ENCODE data around the gene CHD2.

CHD2 gene

DNA sequence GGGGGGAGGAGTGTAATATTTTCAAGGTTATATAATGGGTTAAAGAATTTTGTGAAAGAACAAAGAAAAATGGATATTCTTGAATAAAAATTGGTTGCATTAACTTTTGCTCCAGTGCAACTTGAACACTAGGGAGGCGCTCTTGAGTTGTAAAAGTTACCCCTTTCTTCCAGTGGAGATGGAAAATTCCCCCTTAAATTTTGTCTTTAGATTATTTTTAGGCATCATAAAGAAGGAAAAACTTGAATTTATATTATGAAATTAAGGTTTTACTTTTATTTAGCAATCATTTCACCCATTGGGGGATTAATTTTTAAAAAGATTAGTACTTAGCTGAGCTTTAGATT lies 550 bp upstream of the CHD2 start:
- H4K20me1 ChIP-seq (ENCODE audit: control insufficient read depth, insufficient read depth, low read depth, low read length) = no peaks in the 10 kb centered on the region; the same call in 1 of the 2 replicates
- H3K4me1 ChIP-seq (ENCODE audit: control insufficient read depth, low read length) = peaks cover 61% of the 10 kb centered on the region
- peak overlapping the region; percentile 76 for H3K4me3 ChIP-seq (ENCODE audit: low read length)
- H3K9me3 ChIP-seq (ENCODE audit: control insufficient read depth, insufficient read depth, low read length) = no peaks in the 10 kb centered on the region
- peaks cover 79% of the 10 kb centered on the region for H3K36me3 ChIP-seq (ENCODE audit: control insufficient read depth, low read length)
- peak overlapping the region; percentile 87 for H3K27ac ChIP-seq (ENCODE audit: low read depth, low read length)
- no peaks in the 10 kb centered on the region for H3K27me3 ChIP-seq (ENCODE audit: control insufficient read depth, low read length)
- TF ChIP-seq EZH2phosphoT487 (IDR thresholded peaks at IDR 0.05; ENCODE audit: borderline replicate concordance, low read length) = no peak
- TF ChIP-seq, protein P1, sequence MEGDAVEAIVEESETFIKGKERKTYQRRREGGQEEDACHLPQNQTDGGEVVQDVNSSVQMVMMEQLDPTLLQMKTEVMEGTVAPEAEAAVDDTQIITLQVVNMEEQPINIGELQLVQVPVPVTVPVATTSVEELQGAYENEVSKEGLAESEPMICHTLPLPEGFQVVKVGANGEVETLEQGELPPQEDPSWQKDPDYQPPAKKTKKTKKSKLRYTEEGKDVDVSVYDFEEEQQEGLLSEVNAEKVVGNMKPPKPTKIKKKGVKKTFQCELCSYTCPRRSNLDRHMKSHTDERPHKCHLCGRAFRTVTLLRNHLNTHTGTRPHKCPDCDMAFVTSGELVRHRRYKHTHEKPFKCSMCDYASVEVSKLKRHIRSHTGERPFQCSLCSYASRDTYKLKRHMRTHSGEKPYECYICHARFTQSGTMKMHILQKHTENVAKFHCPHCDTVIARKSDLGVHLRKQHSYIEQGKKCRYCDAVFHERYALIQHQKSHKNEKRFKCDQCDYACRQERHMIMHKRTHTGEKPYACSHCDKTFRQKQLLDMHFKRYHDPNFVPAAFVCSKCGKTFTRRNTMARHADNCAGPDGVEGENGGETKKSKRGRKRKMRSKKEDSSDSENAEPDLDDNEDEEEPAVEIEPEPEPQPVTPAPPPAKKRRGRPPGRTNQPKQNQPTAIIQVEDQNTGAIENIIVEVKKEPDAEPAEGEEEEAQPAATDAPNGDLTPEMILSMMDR (IDR thresholded peaks at IDR 0.05; ENCODE audit: low read depth, low read length, poor library complexity, severe bottlenecking) = peak; percentile 72
- peak overlapping the region; percentile 74 for H3K4me2 ChIP-seq (ENCODE audit: low read length)
- peaks cover 97% of the 10 kb centered on the region for H3K79me2 ChIP-seq (ENCODE audit: control insufficient read depth, low read length)
- H3F3A ChIP-seq (ENCODE audit: control insufficient read depth, insufficient read depth) = peaks cover 83% of the 10 kb centered on the region
- no peaks in the 10 kb centered on the region for H3K9me2 ChIP-seq (replicated peaks; ENCODE audit: control insufficient read depth, low read length)

DNA sequence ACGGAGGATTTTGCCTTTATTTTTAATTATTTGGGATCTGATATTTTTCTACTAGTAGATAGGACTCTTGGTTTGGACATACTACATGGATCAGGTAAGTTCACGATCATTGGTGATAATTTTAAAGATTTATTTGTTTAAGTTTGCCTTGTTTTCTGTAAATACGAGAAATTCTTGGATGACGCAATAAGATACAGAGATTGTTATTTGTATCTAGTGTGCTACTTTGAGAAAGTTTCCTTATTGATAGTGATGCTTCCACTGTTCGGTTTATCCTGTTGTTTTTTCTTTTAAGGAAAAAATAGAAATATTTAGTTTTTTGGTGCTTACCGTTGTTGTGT lies 577 bp downstream of the CHD2 start:
- Histone ChIP-seq H3K4me1 (ENCODE audit: control insufficient read depth, low read length) (peaks cover 70% of the 10 kb centered on the region), H3K79me2 (ENCODE audit: control insufficient read depth, low read length) (peaks cover 97% of the 10 kb centered on the region), H3K27ac (ENCODE audit: low read depth, low read length) (peak overlapping the region; percentile 87), H3K4me2 (ENCODE audit: low read length) (peak overlapping the region; percentile 74), H3K27me3 (ENCODE audit: control insufficient read depth, low read length) (no peaks in the 10 kb centered on the region), H3K36me3 (ENCODE audit: control insufficient read depth, low read length) (peaks cover 78% of the 10 kb centered on the region), H3K9me2 (replicated peaks; ENCODE audit: control insufficient read depth, low read length) (no peaks in the 10 kb centered on the region), H4K20me1 (ENCODE audit: control insufficient read depth, insufficient read depth, low read depth, low read length) (no peaks in the 10 kb centered on the region; the same call in 1 of the 2 replicates), H3K9me3 (ENCODE audit: control insufficient read depth, insufficient read depth, low read length) (no peaks in the 10 kb centered on the region), H3K4me3 (ENCODE audit: low read length) (peak overlapping the region; percentile 76), H3F3A (ENCODE audit: control insufficient read depth, insufficient read depth) (peaks cover 76% of the 10 kb centered on the region)
- TF ChIP-seq EZH2phosphoT487 (IDR thresholded peaks at IDR 0.05; ENCODE audit: borderline replicate concordance, low read length) = no peak
- TF ChIP-seq, protein P1 (IDR thresholded peaks at IDR 0.05; ENCODE audit: low read depth, low read length, poor library complexity, severe bottlenecking) = no peak

- Histone ChIP-seq H3K9me3 (ENCODE audit: control insufficient read depth, insufficient read depth, low read length) (no peaks in the 10 kb centered on the region), H4K20me1 (ENCODE audit: control insufficient read depth, insufficient read depth, low read depth, low read length) (no peaks in the 10 kb centered on the region; the same call in 1 of the 2 replicates), H3K4me3 (ENCODE audit: low read length) (peak overlapping the region; percentile 76), H3K36me3 (ENCODE audit: control insufficient read depth, low read length) (peaks cover 75% of the 10 kb centered on the region), H3K9me2 (replicated peaks; ENCODE audit: control insufficient read depth, low read length) (no peaks in the 10 kb centered on the region), H3F3A (ENCODE audit: control insufficient read depth, insufficient read depth) (peaks cover 71% of the 10 kb centered on the region), H3K79me2 (ENCODE audit: control insufficient read depth, low read length) (peaks cover 97% of the 10 kb centered on the region), H3K27me3 (ENCODE audit: control insufficient read depth, low read length) (no peaks in the 10 kb centered on the region), H3K27ac (ENCODE audit: low read depth, low read length) (peak overlapping the region; percentile 87), H3K4me1 (ENCODE audit: control insufficient read depth, low read length) (peaks cover 75% of the 10 kb centered on the region), H3K4me2 (ENCODE audit: low read length) (peak overlapping the region; percentile 74)
- no peak for TF ChIP-seq EZH2phosphoT487 (IDR thresholded peaks at IDR 0.05; ENCODE audit: borderline replicate concordance, low read length)
- TF ChIP-seq, protein P1 (IDR thresholded peaks at IDR 0.05; ENCODE audit: low read depth, low read length, poor library complexity, severe bottlenecking) = no peak
Measured at GRCh38 chr15:92901072-92901761, 1.1 kb downstream of the CHD2 start.
